ENCODE measurements around the gene ANLN. TPM values are rescaled to one million over a fixed set of nuclear protein-coding genes. Genes with fewer than 3 reads are reported as not detected.

Gene ANLN
- total RNA-seq, 1 experiment from 2014 or later = 81.1 TPM

DNA sequence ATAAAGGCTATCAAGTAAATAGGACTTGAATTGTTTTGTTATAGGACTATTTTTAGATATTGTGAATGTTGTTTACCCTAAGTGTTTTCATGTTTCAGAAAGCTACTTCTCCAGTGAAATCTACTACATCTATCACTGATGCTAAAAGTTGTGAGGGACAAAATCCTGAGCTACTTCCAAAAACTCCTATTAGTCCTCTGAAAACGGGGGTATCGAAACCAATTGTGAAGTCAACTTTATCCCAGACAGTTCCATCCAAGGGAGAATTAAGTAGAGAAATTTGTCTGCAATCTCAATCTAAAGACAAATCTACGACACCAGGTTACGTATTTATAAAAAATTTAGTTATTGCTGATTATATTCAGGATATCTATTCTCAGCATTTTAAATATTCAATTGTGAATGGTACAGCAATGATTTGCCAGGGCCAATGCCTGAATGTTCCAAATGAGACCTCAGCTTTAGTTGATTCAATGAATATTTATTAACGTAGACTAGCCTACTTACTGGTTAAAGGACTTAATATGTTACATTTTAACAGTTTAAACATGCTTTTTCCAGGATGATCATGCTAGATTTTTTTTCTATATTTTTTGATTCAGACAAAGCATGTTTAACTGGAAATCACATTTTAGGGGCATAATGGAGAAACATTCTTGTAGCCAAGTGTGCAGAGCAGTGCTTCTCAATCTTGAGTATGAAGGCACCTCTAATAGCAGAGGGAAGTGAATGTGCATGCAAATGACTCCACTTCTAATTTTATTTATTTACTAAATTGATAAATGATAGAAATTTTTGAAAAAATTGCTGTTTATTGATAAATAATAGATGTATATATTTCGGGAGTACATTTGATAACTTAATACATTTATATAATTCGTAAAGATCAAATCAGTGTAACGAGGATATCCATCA is 18.2 kb downstream of the ANLN start (continued):
- TF ChIP-seq, protein P1, sequence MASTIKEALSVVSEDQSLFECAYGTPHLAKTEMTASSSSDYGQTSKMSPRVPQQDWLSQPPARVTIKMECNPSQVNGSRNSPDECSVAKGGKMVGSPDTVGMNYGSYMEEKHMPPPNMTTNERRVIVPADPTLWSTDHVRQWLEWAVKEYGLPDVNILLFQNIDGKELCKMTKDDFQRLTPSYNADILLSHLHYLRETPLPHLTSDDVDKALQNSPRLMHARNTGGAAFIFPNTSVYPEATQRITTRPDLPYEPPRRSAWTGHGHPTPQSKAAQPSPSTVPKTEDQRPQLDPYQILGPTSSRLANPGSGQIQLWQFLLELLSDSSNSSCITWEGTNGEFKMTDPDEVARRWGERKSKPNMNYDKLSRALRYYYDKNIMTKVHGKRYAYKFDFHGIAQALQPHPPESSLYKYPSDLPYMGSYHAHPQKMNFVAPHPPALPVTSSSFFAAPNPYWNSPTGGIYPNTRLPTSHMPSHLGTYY (CRISPR knock-in tag; IDR thresholded peaks at IDR 0.05) = no peak
- TF ChIP-seq, protein P2, sequence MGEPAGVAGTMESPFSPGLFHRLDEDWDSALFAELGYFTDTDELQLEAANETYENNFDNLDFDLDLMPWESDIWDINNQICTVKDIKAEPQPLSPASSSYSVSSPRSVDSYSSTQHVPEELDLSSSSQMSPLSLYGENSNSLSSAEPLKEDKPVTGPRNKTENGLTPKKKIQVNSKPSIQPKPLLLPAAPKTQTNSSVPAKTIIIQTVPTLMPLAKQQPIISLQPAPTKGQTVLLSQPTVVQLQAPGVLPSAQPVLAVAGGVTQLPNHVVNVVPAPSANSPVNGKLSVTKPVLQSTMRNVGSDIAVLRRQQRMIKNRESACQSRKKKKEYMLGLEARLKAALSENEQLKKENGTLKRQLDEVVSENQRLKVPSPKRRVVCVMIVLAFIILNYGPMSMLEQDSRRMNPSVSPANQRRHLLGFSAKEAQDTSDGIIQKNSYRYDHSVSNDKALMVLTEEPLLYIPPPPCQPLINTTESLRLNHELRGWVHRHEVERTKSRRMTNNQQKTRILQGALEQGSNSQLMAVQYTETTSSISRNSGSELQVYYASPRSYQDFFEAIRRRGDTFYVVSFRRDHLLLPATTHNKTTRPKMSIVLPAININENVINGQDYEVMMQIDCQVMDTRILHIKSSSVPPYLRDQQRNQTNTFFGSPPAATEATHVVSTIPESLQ (CRISPR knock-in tag; IDR thresholded peaks at IDR 0.05) = no peak
- TF ChIP-seq, protein P3, sequence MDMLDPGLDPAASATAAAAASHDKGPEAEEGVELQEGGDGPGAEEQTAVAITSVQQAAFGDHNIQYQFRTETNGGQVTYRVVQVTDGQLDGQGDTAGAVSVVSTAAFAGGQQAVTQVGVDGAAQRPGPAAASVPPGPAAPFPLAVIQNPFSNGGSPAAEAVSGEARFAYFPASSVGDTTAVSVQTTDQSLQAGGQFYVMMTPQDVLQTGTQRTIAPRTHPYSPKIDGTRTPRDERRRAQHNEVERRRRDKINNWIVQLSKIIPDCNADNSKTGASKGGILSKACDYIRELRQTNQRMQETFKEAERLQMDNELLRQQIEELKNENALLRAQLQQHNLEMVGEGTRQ (CRISPR knock-in tag; IDR thresholded peaks at IDR 0.05) = no peak
- no peak for TF ChIP-seq FOXJ3 (CRISPR knock-in tag; IDR thresholded peaks at IDR 0.05; ENCODE audit: borderline replicate concordance)
- TF ChIP-seq, protein P4, sequence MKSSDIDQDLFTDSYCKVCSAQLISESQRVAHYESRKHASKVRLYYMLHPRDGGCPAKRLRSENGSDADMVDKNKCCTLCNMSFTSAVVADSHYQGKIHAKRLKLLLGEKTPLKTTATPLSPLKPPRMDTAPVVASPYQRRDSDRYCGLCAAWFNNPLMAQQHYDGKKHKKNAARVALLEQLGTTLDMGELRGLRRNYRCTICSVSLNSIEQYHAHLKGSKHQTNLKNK (CRISPR knock-in tag; IDR thresholded peaks at IDR 0.05) = no peak
- TF ChIP-seq, protein P5, sequence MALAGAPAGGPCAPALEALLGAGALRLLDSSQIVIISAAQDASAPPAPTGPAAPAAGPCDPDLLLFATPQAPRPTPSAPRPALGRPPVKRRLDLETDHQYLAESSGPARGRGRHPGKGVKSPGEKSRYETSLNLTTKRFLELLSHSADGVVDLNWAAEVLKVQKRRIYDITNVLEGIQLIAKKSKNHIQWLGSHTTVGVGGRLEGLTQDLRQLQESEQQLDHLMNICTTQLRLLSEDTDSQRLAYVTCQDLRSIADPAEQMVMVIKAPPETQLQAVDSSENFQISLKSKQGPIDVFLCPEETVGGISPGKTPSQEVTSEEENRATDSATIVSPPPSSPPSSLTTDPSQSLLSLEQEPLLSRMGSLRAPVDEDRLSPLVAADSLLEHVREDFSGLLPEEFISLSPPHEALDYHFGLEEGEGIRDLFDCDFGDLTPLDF (CRISPR knock-in tag; IDR thresholded peaks at IDR 0.05) = no peak
- TF ChIP-seq, protein P6, sequence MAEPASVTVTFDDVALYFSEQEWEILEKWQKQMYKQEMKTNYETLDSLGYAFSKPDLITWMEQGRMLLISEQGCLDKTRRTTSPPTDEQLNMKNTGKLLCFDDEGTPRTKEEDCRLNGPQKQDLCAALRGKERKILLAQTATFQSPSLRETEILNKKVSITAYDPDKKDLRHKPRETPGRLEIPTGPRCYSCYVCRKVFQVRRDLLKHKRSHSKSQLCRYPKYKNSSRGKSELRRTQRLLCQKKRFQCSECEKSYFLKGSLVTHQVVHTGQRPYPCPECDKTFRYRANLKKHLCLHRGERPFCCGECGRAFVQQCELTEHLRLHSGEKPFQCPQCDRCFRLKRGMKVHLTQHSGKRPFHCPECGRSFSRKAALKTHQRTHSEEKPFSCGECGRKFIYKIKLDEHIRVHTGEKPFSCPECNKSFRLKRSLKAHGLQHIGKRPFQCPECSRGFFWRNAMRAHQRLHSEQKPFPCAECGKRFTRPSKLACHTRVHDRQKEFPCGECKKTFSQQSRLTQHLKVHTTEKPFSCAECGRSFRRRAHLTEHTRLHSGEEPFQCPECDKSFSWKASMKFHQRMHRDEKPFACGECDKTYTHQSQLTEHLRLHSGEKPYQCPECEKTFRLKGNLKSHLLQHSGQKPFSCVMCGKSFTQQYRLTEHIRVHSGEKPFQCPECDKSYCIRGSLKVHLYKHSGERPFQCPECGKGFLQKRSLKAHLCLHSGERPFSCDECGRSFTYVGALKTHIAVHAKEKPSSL (CRISPR knock-in tag; conservative IDR thresholded peaks at IDR 0.05) = no peak
- no peak for TF ChIP-seq NR1H2 (CRISPR knock-in tag; IDR thresholded peaks at IDR 0.05)

DNA sequence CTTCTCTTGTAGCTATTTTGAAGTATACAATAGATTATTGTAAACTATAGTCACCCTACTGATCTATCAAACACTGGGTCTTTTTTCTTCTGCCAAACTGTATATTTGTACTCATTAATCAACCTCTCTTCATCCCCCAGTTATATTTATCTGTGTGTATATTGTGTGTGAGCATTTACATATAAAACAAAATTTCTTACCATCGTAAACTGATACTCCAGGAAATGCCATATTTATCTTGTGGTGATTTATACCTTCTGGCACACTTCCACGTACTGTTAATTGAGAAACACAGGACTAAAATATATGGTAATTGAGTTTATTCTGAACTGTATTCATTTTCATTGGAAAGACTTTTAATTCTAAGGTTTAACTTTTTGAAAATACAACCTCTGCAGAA is 18.9 kb downstream of the ANLN start:
- ATAC-seq = no peak
- Mint-ChIP-seq H3K36me3 (peaks cover 18% of the 10 kb centered on the region), H3K27ac (no peak overlapping the region), H3K4me1 (peaks cover 14% of the 10 kb centered on the region), H3K4me3 (no peak overlapping the region), H3K9me3 (no peaks in the 10 kb centered on the region), H3K27me3 (ENCODE audit: low read depth) (no peaks in the 10 kb centered on the region)
- no peak for DNase-seq (ENCODE audit: low spot score)
- POLR2A ChIA-PET = no interaction called here
- CTCF ChIA-PET = no interaction called here
- TF ChIP-seq, protein P7, sequence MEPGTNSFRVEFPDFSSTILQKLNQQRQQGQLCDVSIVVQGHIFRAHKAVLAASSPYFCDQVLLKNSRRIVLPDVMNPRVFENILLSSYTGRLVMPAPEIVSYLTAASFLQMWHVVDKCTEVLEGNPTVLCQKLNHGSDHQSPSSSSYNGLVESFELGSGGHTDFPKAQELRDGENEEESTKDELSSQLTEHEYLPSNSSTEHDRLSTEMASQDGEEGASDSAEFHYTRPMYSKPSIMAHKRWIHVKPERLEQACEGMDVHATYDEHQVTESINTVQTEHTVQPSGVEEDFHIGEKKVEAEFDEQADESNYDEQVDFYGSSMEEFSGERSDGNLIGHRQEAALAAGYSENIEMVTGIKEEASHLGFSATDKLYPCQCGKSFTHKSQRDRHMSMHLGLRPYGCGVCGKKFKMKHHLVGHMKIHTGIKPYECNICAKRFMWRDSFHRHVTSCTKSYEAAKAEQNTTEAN (CRISPR knock-in tag; IDR thresholded peaks at IDR 0.05) = no peak
- TF ChIP-seq TEAD1 (CRISPR knock-in tag; IDR thresholded peaks at IDR 0.05) (no peak), NR3C1 (CRISPR knock-in tag; conservative IDR thresholded peaks at IDR 0.05; ENCODE audit: low read depth) (no peak), ZBTB21 (CRISPR knock-in tag; IDR thresholded peaks at IDR 0.05; ENCODE audit: borderline replicate concordance) (no peak), FOXJ3 (CRISPR knock-in tag; IDR thresholded peaks at IDR 0.05; ENCODE audit: borderline replicate concordance) (no peak), ZNF671 (CRISPR knock-in tag; IDR thresholded peaks at IDR 0.05) (no peak)
- TF ChIP-seq, protein P5 (CRISPR knock-in tag; IDR thresholded peaks at IDR 0.05) = no peak
- TF ChIP-seq, protein P8, sequence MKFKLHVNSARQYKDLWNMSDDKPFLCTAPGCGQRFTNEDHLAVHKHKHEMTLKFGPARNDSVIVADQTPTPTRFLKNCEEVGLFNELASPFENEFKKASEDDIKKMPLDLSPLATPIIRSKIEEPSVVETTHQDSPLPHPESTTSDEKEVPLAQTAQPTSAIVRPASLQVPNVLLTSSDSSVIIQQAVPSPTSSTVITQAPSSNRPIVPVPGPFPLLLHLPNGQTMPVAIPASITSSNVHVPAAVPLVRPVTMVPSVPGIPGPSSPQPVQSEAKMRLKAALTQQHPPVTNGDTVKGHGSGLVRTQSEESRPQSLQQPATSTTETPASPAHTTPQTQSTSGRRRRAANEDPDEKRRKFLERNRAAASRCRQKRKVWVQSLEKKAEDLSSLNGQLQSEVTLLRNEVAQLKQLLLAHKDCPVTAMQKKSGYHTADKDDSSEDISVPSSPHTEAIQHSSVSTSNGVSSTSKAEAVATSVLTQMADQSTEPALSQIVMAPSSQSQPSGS (CRISPR knock-in tag; IDR thresholded peaks at IDR 0.05; ENCODE audit: borderline replicate concordance, low read depth) = no peak
- TF ChIP-seq, protein P9, sequence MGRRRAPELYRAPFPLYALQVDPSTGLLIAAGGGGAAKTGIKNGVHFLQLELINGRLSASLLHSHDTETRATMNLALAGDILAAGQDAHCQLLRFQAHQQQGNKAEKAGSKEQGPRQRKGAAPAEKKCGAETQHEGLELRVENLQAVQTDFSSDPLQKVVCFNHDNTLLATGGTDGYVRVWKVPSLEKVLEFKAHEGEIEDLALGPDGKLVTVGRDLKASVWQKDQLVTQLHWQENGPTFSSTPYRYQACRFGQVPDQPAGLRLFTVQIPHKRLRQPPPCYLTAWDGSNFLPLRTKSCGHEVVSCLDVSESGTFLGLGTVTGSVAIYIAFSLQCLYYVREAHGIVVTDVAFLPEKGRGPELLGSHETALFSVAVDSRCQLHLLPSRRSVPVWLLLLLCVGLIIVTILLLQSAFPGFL (CRISPR knock-in tag; IDR thresholded peaks at IDR 0.05; ENCODE audit: borderline replicate concordance) = no peak
- TF ChIP-seq, protein P10, sequence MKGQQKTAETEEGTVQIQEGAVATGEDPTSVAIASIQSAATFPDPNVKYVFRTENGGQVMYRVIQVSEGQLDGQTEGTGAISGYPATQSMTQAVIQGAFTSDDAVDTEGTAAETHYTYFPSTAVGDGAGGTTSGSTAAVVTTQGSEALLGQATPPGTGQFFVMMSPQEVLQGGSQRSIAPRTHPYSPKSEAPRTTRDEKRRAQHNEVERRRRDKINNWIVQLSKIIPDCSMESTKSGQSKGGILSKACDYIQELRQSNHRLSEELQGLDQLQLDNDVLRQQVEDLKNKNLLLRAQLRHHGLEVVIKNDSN (CRISPR knock-in tag; IDR thresholded peaks at IDR 0.05) = no peak

Data from WTC11 (cell line).